GM21717 (cell line): Measurements from ENCODE around the gene KLHL26.

Source experiments
- ATAC-seq: cut with Tn5 transposase; IDR thresholded peaks from one replicate; pipeline ENCODE4 v1.9.1; 2021; ENCODE audit warnings: mild to moderate bottlenecking, moderate library complexity; ENCODE audit not compliant: unreplicated experiment

The KLHL26 gene

GRCh38 chr19:18612772-18613588 lies 23.8 kb upstream of the KLHL26 start, which contains the start of gene TMEM59L:
Gene TMEM59L, plus strand, starts transcription at chr19:18612870. Its CDS starts 89 bp downstream, at chr19:18612959.
- ATAC-seq: no peak

DNA sequence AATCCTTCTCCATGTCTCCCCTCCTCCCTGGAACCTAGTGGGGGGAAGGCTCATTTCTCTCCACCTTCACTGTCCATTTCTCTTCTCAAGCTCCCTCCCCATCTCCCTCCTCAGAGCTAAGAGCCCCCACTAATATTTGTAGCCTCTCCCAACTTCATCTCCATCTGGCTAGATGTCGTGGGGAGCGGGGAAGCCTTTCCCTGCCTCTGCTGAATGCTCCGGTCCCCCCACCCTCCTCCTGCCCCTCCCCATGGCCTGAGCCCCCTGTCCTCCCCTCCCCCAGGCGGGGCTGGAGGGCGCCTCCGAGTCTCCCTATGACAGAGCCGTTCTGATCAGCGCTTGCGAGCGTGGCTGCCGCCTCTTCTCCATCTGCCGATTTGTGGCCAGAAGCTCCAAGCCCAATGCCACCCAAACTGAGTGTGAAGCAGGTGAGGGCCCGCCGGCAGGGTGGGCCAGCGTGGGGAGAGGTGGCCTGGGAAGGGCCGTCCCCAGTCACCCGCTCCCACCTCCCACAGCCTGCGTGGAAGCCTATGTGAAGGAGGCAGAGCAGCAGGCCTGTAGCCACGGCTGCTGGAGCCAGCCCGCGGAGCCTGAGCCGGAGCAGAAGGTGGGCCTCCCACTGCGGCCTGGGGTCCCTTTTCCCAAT lies 23.1 kb upstream of the KLHL26 start:
- ATAC-seq: no peak

GRCh38 chr19:18616023-18616422 lies 20.8 kb upstream of the KLHL26 start:
- no peak for ATAC-seq

- ATAC-seq: no peak
These were observed 19.3 kb upstream of the KLHL26 start for GRCh38 chr19:18617562-18617961.

- ATAC-seq: no peak
These were observed 18.6 kb upstream of the KLHL26 start for GRCh38 chr19:18618236-18618635.

DNA sequence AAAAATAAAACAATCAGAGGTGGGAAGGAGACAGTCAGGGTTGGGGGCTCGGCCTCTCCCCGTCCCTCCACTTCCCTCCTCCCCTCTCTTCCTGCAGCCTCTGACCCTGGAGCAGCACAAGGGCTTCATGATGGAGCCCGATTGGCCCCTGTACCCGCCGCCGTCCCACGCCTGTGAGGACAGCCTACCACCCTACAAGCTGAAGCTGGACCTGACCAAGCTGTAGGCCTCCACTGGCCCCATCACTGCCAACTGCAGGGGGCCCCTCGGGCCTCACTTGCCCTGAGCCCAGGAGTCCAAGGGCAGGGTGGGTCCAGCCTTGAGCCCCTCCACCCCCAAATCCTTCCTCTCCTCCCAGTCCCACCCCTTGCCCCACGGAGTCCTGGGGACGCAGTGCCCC lies 16.5 kb upstream of the KLHL26 start:
- no peak for ATAC-seq

- ATAC-seq: no peak
These were observed 15.9 kb upstream of the KLHL26 start for GRCh38 chr19:18620902-18621301.

- no peak for ATAC-seq
These were observed 9.9 kb upstream of the KLHL26 start for GRCh38 chr19:18626906-18627305.

DNA sequence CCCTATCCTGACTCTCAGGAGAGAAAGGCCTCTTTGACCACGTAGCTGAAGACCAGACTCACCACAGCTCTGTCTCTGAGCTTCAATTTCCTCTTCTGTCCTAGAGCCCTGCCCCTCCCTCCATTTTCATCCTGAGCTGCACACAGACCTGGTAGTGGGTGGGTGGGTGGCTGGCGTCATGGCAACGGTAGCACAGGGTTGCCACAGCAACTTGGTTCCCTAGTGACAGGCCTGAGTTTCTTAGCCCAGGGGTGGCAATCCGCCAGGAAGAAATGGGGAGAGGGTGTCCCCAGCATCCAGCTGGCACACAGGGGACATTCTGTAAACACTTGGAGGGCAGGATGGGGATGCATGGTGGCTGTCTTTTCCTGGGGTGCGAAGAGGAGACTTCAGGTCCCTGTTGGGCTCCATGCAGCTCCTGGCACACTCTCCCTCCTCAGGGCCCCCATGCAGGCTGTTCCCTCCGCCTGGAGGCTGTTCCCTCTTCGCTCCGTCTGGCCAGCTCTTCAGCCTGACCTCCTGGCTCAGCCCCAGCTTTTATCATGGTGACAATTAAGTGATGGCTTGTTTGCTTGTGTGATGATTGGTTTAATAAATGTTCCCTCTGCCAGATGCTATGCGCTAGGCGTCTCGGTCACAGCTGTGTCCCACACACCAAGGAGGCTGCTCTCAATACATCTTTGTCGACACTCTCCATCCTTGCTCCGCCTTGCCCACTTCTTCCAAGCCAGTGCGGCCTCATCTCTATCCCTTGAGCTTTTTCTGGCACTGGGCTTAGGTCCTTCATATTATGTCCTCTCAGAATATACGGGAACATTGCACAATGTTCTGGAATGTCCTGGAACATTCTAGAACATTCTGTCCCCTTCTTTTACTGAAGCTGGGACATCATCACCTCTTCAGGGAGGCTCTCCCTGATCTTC lies 7.4 kb upstream of the KLHL26 start:
- no peak for ATAC-seq

- no peak for ATAC-seq
These were observed 3.5 kb upstream of the KLHL26 start for GRCh38 chr19:18633321-18633720.

DNA sequence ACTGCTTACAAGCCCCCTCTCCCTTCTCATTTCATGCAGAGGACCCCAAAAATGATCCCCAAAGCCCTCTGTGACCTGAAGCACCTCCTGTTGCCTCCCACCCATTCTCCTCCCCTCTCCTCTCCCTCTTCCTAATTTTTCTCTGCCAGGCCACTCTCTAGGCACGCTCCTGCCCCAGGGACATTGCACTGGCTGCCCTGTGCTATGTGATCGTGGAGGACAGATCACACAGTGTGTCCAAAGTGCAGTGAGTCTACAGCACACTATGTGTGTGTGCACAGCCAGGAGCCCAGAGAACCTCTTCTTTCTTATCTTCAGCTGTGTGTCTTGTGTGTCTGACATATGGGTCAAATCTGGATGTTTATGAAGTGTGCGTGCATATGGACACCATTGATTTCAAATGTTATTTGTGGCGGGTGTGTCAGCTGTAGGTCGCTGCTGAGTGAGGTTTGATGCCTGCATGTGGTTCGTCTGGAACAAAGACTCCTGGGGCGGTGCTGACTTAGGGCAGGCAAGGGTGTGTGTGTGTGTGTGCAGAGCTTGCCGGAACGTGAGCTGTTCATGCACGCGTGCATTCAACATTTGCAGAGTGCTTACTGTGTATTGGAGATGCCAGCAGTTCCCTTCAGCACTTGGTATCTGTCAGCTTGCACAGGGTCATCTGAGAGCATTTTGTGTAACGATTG lies 2.1 kb upstream of the KLHL26 start:
- ATAC-seq: no peak

- ATAC-seq: no peak
These were observed 1.0 kb upstream of the KLHL26 start for GRCh38 chr19:18635831-18636182.

- ATAC-seq: peak; percentile 70
These were observed 452 bp upstream of the KLHL26 start for GRCh38 chr19:18636183-18636968.

DNA sequence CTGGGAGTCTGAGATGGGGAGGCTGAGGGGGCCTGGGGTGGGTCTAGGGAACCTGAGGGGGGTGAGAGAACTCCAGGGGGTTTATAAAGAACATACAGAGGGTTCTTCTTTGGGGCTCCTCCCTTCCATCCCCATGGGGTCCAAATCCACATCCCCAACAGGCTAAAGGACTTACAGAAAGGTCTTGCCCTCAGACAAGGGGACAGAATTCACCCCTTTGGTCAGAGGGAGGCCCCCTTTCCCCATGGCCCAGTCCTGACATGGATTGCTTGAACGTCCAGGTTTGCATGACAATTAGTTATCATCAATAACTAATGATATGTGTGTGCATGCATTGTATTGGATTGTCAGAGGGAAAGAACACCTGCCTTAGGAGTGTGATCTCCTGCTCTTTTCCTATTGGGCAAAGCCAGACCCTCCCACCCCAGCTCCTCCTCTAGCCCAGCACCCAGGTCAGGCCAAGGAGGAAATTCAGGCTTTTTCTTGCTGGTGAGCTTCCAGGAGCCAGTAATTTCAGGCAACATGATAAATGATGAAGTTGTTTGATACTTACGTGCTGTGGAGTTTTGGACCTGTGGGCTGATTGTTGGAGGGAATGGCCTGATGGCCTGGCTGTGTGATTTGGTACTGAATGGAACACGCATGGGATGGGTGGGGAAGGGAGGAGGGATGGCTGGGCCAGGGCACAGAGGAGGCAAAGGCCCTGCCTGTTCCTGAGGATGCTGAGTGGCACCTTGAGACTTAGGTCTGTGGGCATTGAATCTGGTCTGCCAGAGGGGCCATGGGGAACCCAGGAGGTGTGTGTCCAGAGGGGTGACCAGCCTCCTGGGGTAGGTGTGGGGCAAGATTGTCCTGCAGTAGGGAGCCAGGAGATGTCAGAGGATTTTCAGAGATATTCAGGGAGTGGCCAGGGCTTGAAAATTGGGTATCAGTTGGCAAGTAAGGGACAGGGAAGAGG lies 1.1 kb downstream of the KLHL26 start:
- ATAC-seq: no peak

GRCh38 chr19:18639706-18640243 lies 2.9 kb downstream of the KLHL26 start:
- ATAC-seq: no peak

- ATAC-seq: no peak
These were observed 7.6 kb downstream of the KLHL26 start for GRCh38 chr19:18644196-18645034.

DNA sequence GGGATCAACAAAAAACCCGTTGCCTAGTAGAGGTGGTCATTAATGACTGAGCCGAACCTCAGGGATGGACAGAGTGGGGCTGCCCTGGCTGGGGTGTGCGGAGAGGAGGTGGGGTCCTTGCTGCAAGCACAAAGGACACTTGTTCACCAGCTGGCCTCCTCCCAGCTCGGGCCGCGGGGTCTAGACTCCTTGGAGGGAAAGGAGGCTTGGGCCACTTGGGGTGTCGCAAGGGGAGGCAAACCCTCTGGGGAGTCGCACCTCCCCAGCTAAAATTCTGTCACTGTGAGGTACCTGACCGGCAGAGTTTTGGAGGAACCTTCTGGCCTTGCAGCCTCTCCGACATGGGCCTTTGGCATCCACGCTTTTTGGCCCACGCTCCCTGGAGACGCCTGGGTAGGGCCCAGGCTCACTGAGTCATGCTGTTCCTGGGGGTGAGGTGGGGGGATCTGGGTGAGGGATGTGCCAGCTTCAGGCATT lies 8.2 kb downstream of the KLHL26 start:
- no peak for ATAC-seq
